Mucosa of rectum (tissue), 2 donors: ENCODE results near the gene PABPC5.
A peak's percentile ranks its signal among the peaks of the same experiment; 100 is the strongest.

Source experiments
- H3K27ac ChIP-seq, 2 donors: one replicate each; pipeline ENCODE4 v1.7.0; 2013; ENCODE audit warnings: inconsistent platforms in 2 of 2, low read depth in 2 of 2, low read length in 2 of 2
- H3K27me3 ChIP-seq, 2 donors: one replicate each; pipeline ENCODE4 v1.7.0; 2013; ENCODE audit warnings: low read length in 2 of 2; ENCODE audit not compliant: control insufficient read depth in 2 of 2, insufficient read depth in 2 of 2
- H3K36me3 ChIP-seq, 2 donors: one replicate each; pipeline ENCODE4 v1.7.0; 2013; ENCODE audit warnings: low read length in 2 of 2; ENCODE audit not compliant: control insufficient read depth in 2 of 2, insufficient read depth in 2 of 2
- H3K4me1 ChIP-seq, 2 donors: one replicate each; pipeline ENCODE4 v1.7.0; 2013; ENCODE audit warnings: low read length in 2 of 2, mild to moderate bottlenecking in 1 of 2; ENCODE audit not compliant: control insufficient read depth in 2 of 2, insufficient read depth in 2 of 2
- H3K4me3 ChIP-seq, 2 donors: one replicate each; pipeline ENCODE4 v1.7.0; 2013; ENCODE audit warnings: low read length in 2 of 2
- H3K9ac ChIP-seq, 2 donors: one replicate each; pipeline ENCODE4 v1.7.0; 2013; ENCODE audit warnings: low read length in 2 of 2, low read depth in 1 of 2, mild to moderate bottlenecking in 1 of 2
- H3K9me3 ChIP-seq, 2 donors: one replicate each; pipeline ENCODE4 v1.7.0; 2013; ENCODE audit warnings: low read length in 2 of 2; ENCODE audit not compliant: control insufficient read depth in 2 of 2
- donor health status: healthy.
- donor health status: Normal muscosa, but diverticular disease.

PABPC5 gene

DNA sequence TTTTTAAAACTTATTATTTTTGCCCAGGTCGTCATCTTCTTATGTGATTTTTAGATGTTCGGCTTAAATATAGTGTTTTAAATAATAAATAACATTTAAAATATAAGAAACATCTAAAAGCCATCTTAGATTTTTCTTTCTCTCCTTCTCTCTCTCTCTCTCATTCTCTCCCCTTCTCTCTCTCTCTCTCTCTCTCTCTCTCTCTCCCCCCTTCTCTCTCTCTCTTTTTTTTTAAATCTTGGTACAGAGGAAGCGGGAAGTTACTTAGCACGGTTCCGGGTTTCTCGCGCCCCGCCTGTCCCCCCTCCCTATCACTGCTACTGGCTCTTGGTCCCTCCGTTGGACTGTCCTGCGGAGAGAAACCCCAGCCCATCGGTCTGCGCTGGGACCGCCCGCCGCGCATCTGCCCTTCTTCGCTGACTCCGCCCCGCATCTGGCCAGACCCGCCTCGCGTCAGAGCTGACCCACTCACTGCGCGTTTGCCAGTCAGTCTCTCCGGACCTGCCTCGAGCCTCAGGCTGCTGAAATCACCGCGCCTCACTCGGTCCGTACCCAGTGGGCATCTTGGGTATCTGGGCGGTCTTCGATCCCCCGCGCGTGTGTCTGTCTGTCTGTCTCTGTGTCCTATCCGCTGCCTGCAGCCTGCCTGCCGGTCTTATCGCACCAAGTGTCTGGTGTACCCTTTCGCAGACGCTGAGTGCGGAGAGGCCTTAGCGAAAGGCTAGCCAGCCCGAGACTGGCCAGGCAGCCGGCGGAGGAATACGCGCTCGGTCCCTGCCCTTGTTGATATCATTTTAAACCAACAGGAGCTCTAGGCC, at the start of gene PABPC5:
Gene PABPC5, plus strand, starts transcription at position 489 of the 818 bp plus-strand sequence. CDS start 739 bp downstream, outside the sequence.
- H3K27ac ChIP-seq = peak within 1 kb of the TSS; percentile 63 to 65
- H3K4me3 ChIP-seq = peak within 1 kb of the TSS; percentile 54 to 57
- peaks cover 0 to 2% of the 10 kb centered on the region in 2 donors for H3K9me3 ChIP-seq
- H3K4me1 ChIP-seq = no peaks in the 10 kb centered on the region
- H3K36me3 ChIP-seq = no peaks in the 10 kb centered on the region
- H3K9ac ChIP-seq = peak within 1 kb of the TSS; percentile 24 to 48
- no peaks in the 10 kb centered on the region for H3K27me3 ChIP-seq

- H3K4me1 ChIP-seq = no peaks in the 10 kb centered on the region
- no peak overlapping the region for H3K4me3 ChIP-seq
- H3K27ac ChIP-seq = no peak overlapping the region
- no peaks in the 10 kb centered on the region for H3K9me3 ChIP-seq
- H3K27me3 ChIP-seq = no peaks in the 10 kb centered on the region
- H3K36me3 ChIP-seq = no peaks in the 10 kb centered on the region
- H3K9ac ChIP-seq = no peak overlapping the region
These were observed 45.6 kb upstream of the PABPC5 start for GRCh38 chrX:91389026-91389425.

DNA sequence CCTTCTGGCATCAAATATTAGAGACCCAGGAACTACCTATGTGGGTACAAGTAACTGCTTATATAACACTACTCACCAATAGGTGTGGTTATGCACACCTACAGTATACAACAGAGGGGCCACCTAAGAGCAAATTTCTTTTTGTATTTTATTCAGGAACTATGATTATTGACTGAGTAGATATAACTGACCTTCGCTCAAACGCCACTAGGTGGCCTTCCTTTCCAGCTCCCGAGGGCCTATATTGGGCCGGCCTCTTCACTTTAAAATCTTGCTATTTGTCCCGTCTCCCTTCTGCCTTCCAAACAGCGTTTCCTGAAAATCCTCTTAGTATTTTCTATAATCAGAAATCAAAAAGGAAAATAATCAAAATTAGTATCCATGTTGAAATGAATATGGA, 19.9 kb upstream of the PABPC5 start:
- Histone ChIP-seq H3K9ac (no peak overlapping the region), H3K9me3 (no peaks in the 10 kb centered on the region), H3K4me1 (no peaks in the 10 kb centered on the region), H3K4me3 (no peak overlapping the region), H3K36me3 (no peaks in the 10 kb centered on the region), H3K27me3 (no peaks in the 10 kb centered on the region), H3K27ac (no peak overlapping the region)

DNA sequence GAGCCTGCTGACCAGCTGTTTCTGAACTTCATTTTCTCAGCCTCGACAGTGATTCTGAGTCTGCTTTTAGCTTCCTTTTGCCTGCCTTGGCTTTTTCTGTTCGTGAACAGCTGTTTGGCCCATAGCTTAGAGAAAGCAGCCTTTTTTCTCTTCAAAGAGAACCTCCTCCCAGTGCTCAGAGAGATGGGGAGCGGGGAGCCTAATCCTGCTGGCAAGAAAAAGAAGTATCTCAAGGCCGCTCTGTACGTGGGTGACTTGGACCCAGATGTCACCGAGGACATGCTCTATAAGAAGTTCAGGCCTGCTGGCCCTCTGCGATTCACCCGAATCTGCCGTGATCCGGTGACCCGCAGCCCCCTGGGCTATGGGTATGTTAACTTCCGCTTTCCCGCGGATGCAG, 756 bp downstream of the PABPC5 start:
- Histone ChIP-seq H3K4me1 (no peaks in the 10 kb centered on the region), H3K27ac (peak overlapping the region; percentile 63 to 65), H3K9ac (peak overlapping the region; percentile 24 to 48), H3K36me3 (no peaks in the 10 kb centered on the region), H3K27me3 (no peaks in the 10 kb centered on the region), H3K4me3 (peak overlapping the region; percentile 22 to 57), H3K9me3 (peaks cover 0 to 2% of the 10 kb centered on the region in 2 donors)
